Trophoblast cell (in vitro differentiated cells and primary cell): ENCODE measurements around the gene TOR4A.

Experiments
- DNase-seq, 2 donors: peaks; one replicate each; pipeline ENCODE4 v3.0.0-alpha.2; 2016
- H2AFZ ChIP-seq: 2 replicates; pipeline ENCODE4 v1.6.1; 2013; ENCODE audit warnings: low read length, moderate library complexity, mild to moderate bottlenecking; ENCODE audit not compliant: insufficient read depth, poor library complexity
- H2AK5ac ChIP-seq: 2 replicates; pipeline ENCODE4 v1.6.1; 2013; ENCODE audit warnings: mild to moderate bottlenecking, low read length
- H2BK120ac ChIP-seq: 2 replicates; pipeline ENCODE4 v1.6.1; 2013; ENCODE audit warnings: low read length, mild to moderate bottlenecking, moderate library complexity; ENCODE audit not compliant: insufficient read depth, poor library complexity
- H2BK12ac ChIP-seq: 2 replicates; pipeline ENCODE4 v1.6.1; 2013; ENCODE audit warnings: mild to moderate bottlenecking, low read length, moderate library complexity
- H2BK5ac ChIP-seq: 2 replicates; pipeline ENCODE4 v1.6.1; 2013; ENCODE audit warnings: low read length, low read depth, moderate library complexity, mild to moderate bottlenecking; ENCODE audit not compliant: poor library complexity
- H3K14ac ChIP-seq: 2 replicates; pipeline ENCODE4 v1.6.1; 2013; ENCODE audit warnings: mild to moderate bottlenecking, low read length
- H3K18ac ChIP-seq: 2 replicates; pipeline ENCODE4 v1.6.1; 2013; ENCODE audit warnings: mild to moderate bottlenecking, low read length
- H3K23ac ChIP-seq: 2 replicates; pipeline ENCODE4 v1.6.1; 2013; ENCODE audit warnings: low read length
- H3K27ac ChIP-seq: 2 replicates; pipeline ENCODE4 v1.5.1; 2013; ENCODE audit warnings: low read depth, mild to moderate bottlenecking, inconsistent platforms, low read length, moderate library complexity
- H3K27me3 ChIP-seq: 2 replicates; pipeline ENCODE4 v1.6.1; 2013; ENCODE audit warnings: inconsistent platforms, mild to moderate bottlenecking, low read length, moderate library complexity; ENCODE audit not compliant: insufficient read depth
- H3K36me3 ChIP-seq, 2 experiments: 1 replicate in 1 of 2; 2 replicates in 1 of 2; pipeline ENCODE4 v1.6.1; 2013; ENCODE audit warnings: low read length in 2 of 2, mild to moderate bottlenecking in 2 of 2, moderate library complexity in 1 of 2; ENCODE audit not compliant: insufficient read depth in 2 of 2, control insufficient read depth in 1 of 2
- H3K4ac ChIP-seq: 2 replicates; pipeline ENCODE4 v1.6.1; 2013; ENCODE audit warnings: low read depth, mild to moderate bottlenecking, low read length, moderate library complexity
- H3K4me1 ChIP-seq, 2 experiments: 1 replicate in 1 of 2; 2 replicates in 1 of 2; pipeline ENCODE4 v1.6.1; 2013; ENCODE audit warnings: low read length in 2 of 2, mild to moderate bottlenecking in 2 of 2, moderate library complexity in 1 of 2; ENCODE audit not compliant: insufficient read depth in 2 of 2, control insufficient read depth in 1 of 2
- H3K4me2 ChIP-seq: 2 replicates; pipeline ENCODE4 v1.6.1; 2013; ENCODE audit warnings: inconsistent platforms, mild to moderate bottlenecking, low read length, moderate library complexity
- H3K4me3 ChIP-seq: 2 replicates; pipeline ENCODE4 v1.5.1; 2013; ENCODE audit warnings: mild to moderate bottlenecking, low read depth, low read length, inconsistent platforms
- H3K79me1 ChIP-seq: one replicate; pipeline ENCODE4 v1.6.1; 2013; ENCODE audit warnings: low read length
- H3K79me2 ChIP-seq: 2 replicates; pipeline ENCODE4 v1.6.1; 2013; ENCODE audit warnings: low read length, mild to moderate bottlenecking; ENCODE audit not compliant: control insufficient read depth, insufficient read depth, poor library complexity
- H3K9ac ChIP-seq: 2 replicates; pipeline ENCODE4 v1.6.1; 2013; ENCODE audit warnings: mild to moderate bottlenecking, low read length
- H3K9me3 ChIP-seq: 2 replicates; pipeline ENCODE4 v1.6.1; 2013; ENCODE audit warnings: low read depth, mild to moderate bottlenecking, control low read depth, inconsistent platforms, low read length; ENCODE audit not compliant: insufficient read depth
- H4K12ac ChIP-seq: 2 replicates; pipeline ENCODE4 v1.6.1; 2013; ENCODE audit warnings: low read depth, mild to moderate bottlenecking, low read length, moderate library complexity
- H4K8ac ChIP-seq: 2 replicates; pipeline ENCODE4 v1.6.1; 2013; ENCODE audit warnings: low read depth, mild to moderate bottlenecking, low read length, moderate library complexity
- H4K91ac ChIP-seq: one replicate; pipeline ENCODE4 v1.6.1; 2013; ENCODE audit warnings: low read depth, mild to moderate bottlenecking, low read length, moderate library complexity
- WGBS: extraction: QIAGEN DNeasy Blood & Tissue Kit; methylation state at CpG from one replicate; pipeline ENCODE4 v1.1.7; 2013; ENCODE audit warnings: missing lambda C conversion rate; ENCODE audit not compliant: insufficient read length, insufficient coverage; ENCODE audit errors: extremely low coverage; 5-methylcytosine and 5-hydroxymethylcytosine counted together

TOR4A gene

DNA sequence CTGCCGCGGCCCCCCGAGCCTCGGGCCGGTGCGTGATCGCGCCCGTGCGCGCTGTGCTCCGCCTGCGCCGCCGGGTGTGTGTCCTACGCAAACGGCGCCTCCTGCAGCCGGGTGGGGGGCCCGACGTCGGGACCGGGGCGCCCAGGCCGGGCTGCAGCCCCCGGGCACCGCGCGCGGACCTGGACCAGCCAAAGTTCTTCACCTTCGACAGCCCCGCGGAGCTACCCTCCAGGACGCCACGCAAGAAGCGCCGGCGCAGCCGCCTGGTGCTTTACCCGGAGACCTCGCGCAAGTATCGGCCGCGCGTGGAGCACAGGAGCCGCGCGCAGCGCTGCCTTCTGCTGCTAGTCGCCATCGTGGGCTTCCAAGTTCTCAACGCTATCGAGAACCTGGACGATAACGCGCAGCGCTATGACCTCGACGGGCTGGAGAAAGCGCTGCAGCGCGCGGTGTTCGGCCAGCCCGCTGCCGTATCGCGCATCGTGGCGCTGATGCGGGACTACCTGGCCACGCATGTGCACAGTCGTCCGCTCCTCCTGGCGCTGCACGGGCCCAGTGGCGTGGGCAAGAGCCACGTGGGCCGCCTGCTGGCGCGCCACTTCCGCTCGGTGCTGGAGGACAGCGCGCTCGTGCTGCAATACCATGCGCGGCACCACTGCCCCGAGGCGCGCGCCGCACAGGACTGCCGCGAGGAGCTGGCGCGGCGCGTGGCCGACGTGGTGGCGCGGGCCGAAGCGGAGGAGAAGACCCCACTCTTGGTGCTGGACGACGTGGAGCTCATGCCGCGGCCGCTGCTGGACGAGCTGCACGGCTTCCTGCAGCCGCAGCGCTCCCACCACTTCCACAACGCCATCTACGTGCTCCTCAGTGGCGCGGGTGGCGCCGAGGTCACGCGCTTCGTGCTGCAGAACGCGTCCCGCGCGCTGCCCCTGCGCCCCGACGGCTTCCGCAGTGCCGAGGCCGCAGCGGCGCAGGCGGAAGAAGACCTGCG lies 1.5 kb downstream of the TOR4A start:
- H2BK120ac ChIP-seq = no peak overlapping the region
- H3K18ac ChIP-seq = peak overlapping the region; percentile 62
- H2AFZ ChIP-seq = peak overlapping the region; percentile 40
- H3K4ac ChIP-seq = no peak overlapping the region
- no peak for DNase-seq
- H4K8ac ChIP-seq = peak overlapping the region; percentile 36
- peak overlapping the region; percentile 53 for H3K4me3 ChIP-seq
- H2BK5ac ChIP-seq = no peak overlapping the region
- peaks cover 17 to 22% of the 10 kb centered on the region in 2 experiments for H3K36me3 ChIP-seq
- H3K4me1 ChIP-seq = peaks cover 27 to 29% of the 10 kb centered on the region in 2 experiments
- no CpG with 5 or more reads among the region's 139 CpGs for WGBS
- H3K79me2 ChIP-seq = peaks cover 5% of the 10 kb centered on the region
- peaks cover 17% of the 10 kb centered on the region for H3K79me1 ChIP-seq
- peaks cover 17% of the 10 kb centered on the region for H3K9me3 ChIP-seq
- H4K12ac ChIP-seq = no peak overlapping the region
- peak overlapping the region; percentile 40 for H3K14ac ChIP-seq
- H3K27me3 ChIP-seq = no peaks in the 10 kb centered on the region
- peak overlapping the region; percentile 60 for H3K4me2 ChIP-seq
- no peak overlapping the region for H3K9ac ChIP-seq
- H3K27ac ChIP-seq = no peak overlapping the region
- H3K23ac ChIP-seq = no peak overlapping the region
- H2AK5ac ChIP-seq = no peak overlapping the region
- no peak overlapping the region for H2BK12ac ChIP-seq
- peak overlapping the region; percentile 37 for H4K91ac ChIP-seq

- Histone ChIP-seq H3K4me3 (no peak overlapping the region), H3K79me1 (peaks cover 17% of the 10 kb centered on the region), H3K79me2 (peaks cover 5% of the 10 kb centered on the region), H3K9ac (no peak overlapping the region), H3K23ac (no peak overlapping the region), H2BK120ac (no peak overlapping the region), H3K27ac (no peak overlapping the region), H4K12ac (no peak overlapping the region), H2AFZ (no peak overlapping the region), H2BK5ac (no peak overlapping the region), H3K27me3 (no peaks in the 10 kb centered on the region), H3K4me1 (peaks cover 27 to 29% of the 10 kb centered on the region in 2 experiments), H2AK5ac (no peak overlapping the region), H2BK12ac (no peak overlapping the region), H3K14ac (no peak overlapping the region), H3K18ac (no peak overlapping the region), H3K4me2 (peak overlapping the region; percentile 83), H4K91ac (no peak overlapping the region), H4K8ac (no peak overlapping the region), H3K4ac (no peak overlapping the region), H3K36me3 (peaks cover 15 to 16% of the 10 kb centered on the region in 2 experiments), H3K9me3 (peaks cover 17% of the 10 kb centered on the region)
- DNase-seq = no peak
- no CpG with 5 or more reads among the region's 41 CpGs for WGBS
These were observed 2.4 kb downstream of the TOR4A start for GRCh38 chr9:137279741-137280473.

DNA sequence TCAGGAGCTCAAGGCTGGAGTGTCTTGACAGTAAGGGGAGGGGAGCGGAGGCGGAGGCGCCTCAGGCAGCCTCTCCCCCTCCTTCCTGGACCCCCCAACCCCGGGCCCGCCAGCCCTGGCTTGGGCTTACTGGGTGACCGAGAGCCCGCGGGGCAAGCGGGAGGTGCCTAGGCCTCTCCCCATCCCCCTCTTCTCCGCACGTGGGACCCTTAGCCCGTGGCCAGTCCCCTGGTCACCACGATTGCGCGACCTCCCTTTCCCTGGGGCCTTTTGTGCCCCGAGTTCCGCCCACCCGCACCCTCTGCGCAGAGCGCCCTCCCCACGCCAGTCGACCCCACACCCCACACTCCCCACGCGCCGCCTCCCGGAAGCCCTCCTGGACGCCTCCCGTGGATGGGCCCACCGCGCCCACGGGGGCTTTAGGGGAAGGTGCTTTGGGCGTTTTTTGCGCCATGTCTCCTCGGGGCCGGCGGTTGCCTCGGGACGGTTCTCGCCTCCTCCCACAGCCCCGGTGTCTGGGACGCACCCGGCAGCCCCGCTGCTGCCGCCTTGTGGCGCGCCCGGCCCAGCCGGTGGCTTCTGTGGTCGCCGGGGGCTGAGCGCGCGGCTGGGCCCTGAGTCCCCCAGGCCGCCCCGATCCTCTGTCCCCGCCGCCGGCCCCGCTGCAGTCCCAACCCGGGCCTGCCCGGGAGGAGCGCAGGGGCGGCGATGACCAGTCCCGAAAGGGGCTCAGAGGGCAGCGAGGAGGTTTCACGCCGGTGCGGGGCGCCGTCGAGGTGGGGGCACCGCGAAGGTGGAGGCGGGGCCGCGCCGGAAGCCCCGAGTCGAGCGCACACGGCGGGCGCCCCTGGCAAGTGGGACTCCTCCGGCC lies 3.2 kb downstream of the TOR4A start:
- H2BK120ac ChIP-seq = no peak overlapping the region
- H3K18ac ChIP-seq = peak overlapping the region; percentile 59
- no CpG with 5 or more reads among the region's 85 CpGs for whole genome bisulfite sequencing
- no peak overlapping the region for H2BK5ac ChIP-seq
- H3K79me1 ChIP-seq = peaks cover 17% of the 10 kb centered on the region
- H3K4ac ChIP-seq = peak overlapping the region; percentile 29
- peak overlapping the region; percentile 31 for H3K9ac ChIP-seq
- H3K36me3 ChIP-seq = peaks cover 15 to 16% of the 10 kb centered on the region in 2 experiments
- peak overlapping the region; percentile 44 for H3K4me3 ChIP-seq
- peak overlapping the region; percentile 83 for H3K4me2 ChIP-seq
- H3K27ac ChIP-seq = no peak overlapping the region
- DNase-seq = peak in 1 of 2 donors; percentile 32
- H3K4me1 ChIP-seq = peaks cover 27 to 29% of the 10 kb centered on the region in 2 experiments
- no peak overlapping the region for H2AFZ ChIP-seq
- no peak overlapping the region for H2AK5ac ChIP-seq
- peak overlapping the region; percentile 36 for H4K8ac ChIP-seq
- H3K27me3 ChIP-seq = no peaks in the 10 kb centered on the region
- H3K23ac ChIP-seq = no peak overlapping the region
- H3K9me3 ChIP-seq = peaks cover 17% of the 10 kb centered on the region
- H3K14ac ChIP-seq = peak overlapping the region; percentile 54
- no peak overlapping the region for H4K91ac ChIP-seq
- H3K79me2 ChIP-seq = peaks cover 5% of the 10 kb centered on the region
- no peak overlapping the region for H4K12ac ChIP-seq
- H2BK12ac ChIP-seq = no peak overlapping the region
